SJSA1 (cell line): ENCODE results near the gene WFDC12. TPM values are rescaled to one million over a fixed set of nuclear protein-coding genes. Genes with fewer than 3 reads are reported as not detected.

Experiments
- DNase-seq, 2 experiments: peaks; one replicate each; pipeline ENCODE4 v3.0.0-alpha.2; 2015 to 2020; ENCODE audit warnings: low spot score in 2 of 2, low read depth in 1 of 2
- H3K27ac ChIP-seq: fragments of 250-450 bp; sonication (Bioruptor Pico); 2 replicates; pipeline ENCODE4 v1.5.1; 2020; ENCODE audit warnings: mild to moderate bottlenecking, moderate library complexity
- H3K27me3 ChIP-seq: fragments of 250-450 bp; sonication (Bioruptor Pico); replicated peaks from 2 replicates; pipeline ENCODE4 v1.5.1; 2020; ENCODE audit warnings: mild to moderate bottlenecking, moderate library complexity
- H3K36me3 ChIP-seq: fragments of 250-450 bp; sonication (Bioruptor Pico); 2 replicates; pipeline ENCODE4 v1.5.1; 2020; ENCODE audit warnings: mild to moderate bottlenecking
- H3K4me1 ChIP-seq: fragments of 250-450 bp; sonication (Bioruptor Pico); replicated peaks from 2 replicates; pipeline ENCODE4 v1.6.1; 2021; ENCODE audit warnings: mild to moderate bottlenecking
- H3K4me3 ChIP-seq: fragments of 250-450 bp; sonication (Bioruptor Pico); 2 replicates; pipeline ENCODE4 v1.5.1; 2020; ENCODE audit warnings: mild to moderate bottlenecking
- H3K9me3 ChIP-seq: fragments of 250-450 bp; sonication (Bioruptor Pico); replicated peaks from 2 replicates; pipeline ENCODE4 v1.5.1; 2020; ENCODE audit warnings: mild to moderate bottlenecking
- total RNA-seq: library from RNA; depleted of rRNA; stranded (reverse); fragments of >200 nt; shearing (Covaris generic); gene quantifications from 2 replicates; pipeline ENCODE4 v1.2.3, GENCODE V29; 2014

The WFDC12 gene
- total RNA-seq, 1 experiment from 2014 or later = not detected

DNA sequence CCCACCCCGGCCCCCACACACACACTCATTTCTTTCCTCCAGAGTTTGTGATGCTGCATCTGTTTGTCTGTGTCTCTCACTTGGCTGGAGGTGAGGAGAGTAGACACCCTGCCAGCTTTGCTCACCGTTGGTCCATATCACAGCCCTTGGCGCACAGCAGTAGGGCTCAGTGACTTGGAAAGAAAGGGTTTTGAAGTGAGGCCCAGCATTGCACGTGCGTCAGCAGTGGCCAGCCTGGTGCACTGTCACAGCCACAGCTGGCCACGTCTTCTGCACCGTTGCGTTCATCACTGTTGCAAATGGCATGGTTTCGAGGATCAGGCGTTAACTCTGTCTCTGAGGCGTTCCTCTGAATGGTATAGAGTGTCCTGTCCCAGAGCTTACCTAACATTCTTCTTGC lies 13.0 kb downstream of the WFDC12 start:
- Histone ChIP-seq H3K9me3 (no peaks in the 10 kb centered on the region), H3K27me3 (no peaks in the 10 kb centered on the region), H3K36me3 (no peaks in the 10 kb centered on the region), H3K27ac (no peak overlapping the region), H3K4me1 (no peaks in the 10 kb centered on the region), H3K4me3 (no peak overlapping the region)
- no peak for DNase-seq

DNA sequence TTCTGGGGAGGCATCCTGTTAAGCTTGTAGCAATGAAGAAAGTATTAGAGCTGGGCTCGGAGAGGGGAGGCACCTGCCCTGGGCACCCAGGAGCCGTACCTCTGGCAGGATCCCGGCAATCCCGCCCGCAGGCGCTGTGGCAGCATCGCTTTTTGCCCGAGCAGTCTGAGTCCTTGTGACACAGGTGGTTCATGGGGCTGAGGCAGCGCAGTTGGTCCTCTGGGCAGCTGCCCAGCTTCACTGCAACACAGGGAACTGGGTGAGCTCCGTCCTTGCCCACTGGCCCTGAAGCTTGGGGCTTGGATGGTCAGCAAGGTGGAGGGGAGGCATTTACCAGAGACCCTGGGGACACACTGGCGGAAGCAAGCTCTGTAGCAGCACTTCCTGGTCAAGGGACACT lies 14.0 kb downstream of the WFDC12 start:
- H3K27ac ChIP-seq = no peak overlapping the region
- H3K4me3 ChIP-seq = no peak overlapping the region
- no peaks in the 10 kb centered on the region for H3K9me3 ChIP-seq
- no peak for DNase-seq
- no peaks in the 10 kb centered on the region for H3K27me3 ChIP-seq
- peaks cover under 1% of the 10 kb centered on the region; the same call in 1 of the 2 replicates for H3K4me1 ChIP-seq
- H3K36me3 ChIP-seq = no peaks in the 10 kb centered on the region

DNA sequence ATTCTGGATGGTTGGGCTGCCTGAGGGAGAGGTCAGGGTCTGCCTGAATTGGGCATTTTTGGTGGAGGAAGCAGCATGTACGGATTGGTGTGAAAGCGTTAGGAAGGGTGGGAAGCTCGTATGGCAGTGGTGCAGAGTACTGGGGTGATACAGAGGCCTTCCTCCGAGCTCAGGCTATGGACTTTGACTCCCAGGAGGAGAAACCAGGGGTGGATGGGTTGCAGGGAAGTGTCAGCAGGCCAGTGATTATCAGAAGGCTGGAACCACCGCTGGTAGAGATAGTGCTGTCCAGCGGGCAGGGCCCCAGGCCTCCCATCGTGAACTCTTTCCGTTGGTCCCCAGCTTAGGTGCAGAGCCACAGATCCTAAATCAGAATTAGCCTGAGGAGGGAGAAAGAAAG lies 14.6 kb downstream of the WFDC12 start:
- Histone ChIP-seq H3K27ac (no peak overlapping the region), H3K4me1 (peaks cover 6% of the 10 kb centered on the region), H3K9me3 (no peaks in the 10 kb centered on the region), H3K4me3 (no peak overlapping the region), H3K27me3 (no peaks in the 10 kb centered on the region), H3K36me3 (no peaks in the 10 kb centered on the region)
- no peak for DNase-seq

DNA sequence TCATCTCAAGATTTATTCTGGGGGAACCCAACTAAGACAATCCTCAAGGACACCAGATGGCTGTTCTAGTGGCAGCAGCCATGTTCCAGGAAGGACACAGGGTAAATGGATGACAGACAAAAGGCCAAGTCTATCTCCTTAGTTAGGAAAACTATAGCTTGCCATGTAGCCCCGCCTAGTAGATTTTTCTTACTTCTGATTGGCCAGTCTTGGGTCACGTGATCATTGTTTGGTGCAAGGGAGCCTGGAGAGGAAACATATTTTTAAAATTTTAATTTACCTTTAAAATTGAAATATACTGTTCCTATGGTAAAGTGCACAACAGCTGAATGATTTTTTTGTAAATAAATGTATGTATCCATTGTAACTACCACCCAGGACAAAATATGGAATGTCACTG lies 18.9 kb downstream of the WFDC12 start:
- H3K9me3 ChIP-seq = no peaks in the 10 kb centered on the region
- no peaks in the 10 kb centered on the region for H3K36me3 ChIP-seq
- H3K27ac ChIP-seq = peak overlapping the region; percentile 11; the same call in 1 of the 2 replicates
- peaks cover 10% of the 10 kb centered on the region for H3K4me1 ChIP-seq
- H3K4me3 ChIP-seq = no peak overlapping the region
- H3K27me3 ChIP-seq = no peaks in the 10 kb centered on the region
- DNase-seq = no peak

DNA sequence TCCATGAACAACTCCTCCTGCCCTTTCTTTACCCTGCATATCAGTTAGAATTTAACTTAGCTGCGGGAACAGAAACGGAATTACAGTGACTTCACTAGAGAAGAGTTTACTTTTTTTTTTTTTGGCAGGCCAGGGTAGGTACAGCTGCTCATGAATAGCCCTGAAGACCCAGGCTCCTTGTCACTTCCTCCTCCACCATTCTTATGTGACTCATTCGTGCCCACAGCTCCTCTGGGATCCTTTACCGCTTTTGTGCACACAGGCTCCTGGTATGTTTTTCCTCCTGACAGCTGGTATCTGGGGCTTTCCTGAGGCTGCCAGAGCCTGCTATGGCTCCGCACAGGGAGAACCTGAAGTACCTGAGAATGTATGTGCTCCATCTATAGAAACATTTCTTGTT lies 19.5 kb downstream of the WFDC12 start:
- Histone ChIP-seq H3K4me3 (no peak overlapping the region), H3K27me3 (no peaks in the 10 kb centered on the region), H3K36me3 (no peaks in the 10 kb centered on the region), H3K9me3 (no peaks in the 10 kb centered on the region), H3K4me1 (peaks cover 10% of the 10 kb centered on the region), H3K27ac (peak overlapping the region; percentile 11; the same call in 1 of the 2 replicates)
- DNase-seq = peak; percentile 75 to 83

DNA sequence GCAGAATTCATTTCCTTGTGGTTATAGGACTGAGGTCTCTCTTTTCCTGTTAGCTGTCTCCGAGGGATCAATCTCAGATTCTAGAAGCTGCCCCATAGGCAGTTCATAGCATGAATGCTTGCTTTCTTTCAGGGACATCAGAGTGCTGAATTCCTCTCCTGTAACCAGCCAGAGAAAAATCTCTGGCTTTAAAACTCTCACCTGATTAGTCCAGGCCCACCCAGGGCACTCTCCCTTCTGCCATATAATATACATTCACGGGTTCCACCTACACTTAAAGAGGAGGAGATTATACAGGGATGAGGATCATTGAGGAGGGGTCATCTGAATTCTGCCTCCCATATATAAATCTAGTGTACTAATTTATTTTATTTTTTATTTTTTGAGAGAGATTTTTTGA lies 21.2 kb downstream of the WFDC12 start:
- DNase-seq = no peak
- Histone ChIP-seq H3K27ac (no peak overlapping the region), H3K4me1 (peaks cover 10% of the 10 kb centered on the region), H3K9me3 (no peaks in the 10 kb centered on the region), H3K36me3 (no peaks in the 10 kb centered on the region), H3K27me3 (no peaks in the 10 kb centered on the region), H3K4me3 (no peak overlapping the region)

DNA sequence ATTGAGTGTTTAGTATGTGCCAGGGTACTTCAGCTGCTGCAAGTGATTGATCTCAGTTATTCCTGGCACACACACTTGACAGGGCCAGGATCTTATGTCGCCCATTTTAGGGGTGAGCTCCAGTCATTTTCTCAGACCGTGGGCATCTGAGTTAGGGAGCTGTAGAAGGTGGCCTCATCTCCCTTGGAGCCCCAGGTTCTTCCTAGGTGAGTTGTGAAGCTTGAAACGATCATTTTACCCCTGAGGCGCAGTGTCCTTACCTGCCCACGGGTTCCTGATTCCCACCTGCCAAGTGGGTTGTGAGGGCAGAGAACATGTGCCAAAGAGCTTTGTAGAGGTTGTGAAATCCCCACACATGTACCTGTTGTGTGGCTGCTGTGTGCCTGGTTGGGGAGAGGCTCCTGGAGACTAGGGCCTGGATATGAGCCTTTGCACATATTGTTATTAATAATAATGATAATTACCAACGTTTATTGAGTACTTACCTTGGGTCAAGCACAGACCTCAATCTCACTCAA lies 22.9 kb downstream of the WFDC12 start:
- H3K27me3 ChIP-seq = no peaks in the 10 kb centered on the region
- H3K4me1 ChIP-seq = peaks cover 10% of the 10 kb centered on the region
- no peak for DNase-seq
- H3K36me3 ChIP-seq = no peaks in the 10 kb centered on the region
- no peaks in the 10 kb centered on the region for H3K9me3 ChIP-seq
- H3K27ac ChIP-seq = no peak overlapping the region
- no peak overlapping the region for H3K4me3 ChIP-seq

DNA sequence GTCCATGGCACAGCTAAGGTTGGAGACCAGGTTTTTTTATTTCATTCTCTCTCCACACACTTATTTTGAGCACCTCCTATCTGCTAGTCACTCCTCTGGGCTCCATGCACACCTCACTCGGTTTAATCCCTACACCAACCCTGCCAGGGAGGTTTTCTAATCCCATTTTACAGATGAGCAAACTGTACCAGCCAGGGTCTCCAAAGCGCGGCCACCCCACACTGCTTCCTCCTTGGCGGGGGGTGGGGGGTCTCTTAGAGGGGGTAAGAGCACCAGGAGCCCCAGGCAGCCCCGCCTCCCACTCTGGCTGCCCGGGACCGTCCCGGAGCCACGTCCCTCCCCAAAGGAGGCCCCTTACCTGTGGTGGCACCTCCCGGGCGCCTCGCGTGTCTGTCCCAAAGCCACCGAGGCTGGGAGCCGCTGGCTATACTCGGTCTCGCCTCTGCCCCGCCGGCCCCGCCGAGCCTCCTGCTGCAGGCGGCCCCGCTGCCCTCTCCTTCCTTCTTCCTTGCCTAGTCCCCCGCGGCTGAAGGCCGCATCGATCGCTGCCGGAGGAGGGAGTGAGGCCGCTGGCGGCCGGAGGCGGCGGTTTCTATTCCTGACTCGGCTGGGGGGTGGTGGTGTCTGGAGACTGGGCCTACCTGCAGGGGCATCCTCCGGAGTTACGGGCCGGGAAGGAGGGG lies 23.6 kb downstream of the WFDC12 start, which contains the start of gene KCNS1:
Gene KCNS1, minus strand, starts transcription at position 565 of the 683 bp plus-strand sequence. CDS start 1,891 bp downstream, outside the sequence.
- Histone ChIP-seq H3K27ac (no peak within 1 kb of the TSS), H3K4me1 (peaks cover 17% of the 10 kb centered on the region), H3K27me3 (no peaks in the 10 kb centered on the region), H3K4me3 (no peak within 1 kb of the TSS), H3K9me3 (no peaks in the 10 kb centered on the region), H3K36me3 (no peaks in the 10 kb centered on the region)
- DNase-seq = no peak

DNA sequence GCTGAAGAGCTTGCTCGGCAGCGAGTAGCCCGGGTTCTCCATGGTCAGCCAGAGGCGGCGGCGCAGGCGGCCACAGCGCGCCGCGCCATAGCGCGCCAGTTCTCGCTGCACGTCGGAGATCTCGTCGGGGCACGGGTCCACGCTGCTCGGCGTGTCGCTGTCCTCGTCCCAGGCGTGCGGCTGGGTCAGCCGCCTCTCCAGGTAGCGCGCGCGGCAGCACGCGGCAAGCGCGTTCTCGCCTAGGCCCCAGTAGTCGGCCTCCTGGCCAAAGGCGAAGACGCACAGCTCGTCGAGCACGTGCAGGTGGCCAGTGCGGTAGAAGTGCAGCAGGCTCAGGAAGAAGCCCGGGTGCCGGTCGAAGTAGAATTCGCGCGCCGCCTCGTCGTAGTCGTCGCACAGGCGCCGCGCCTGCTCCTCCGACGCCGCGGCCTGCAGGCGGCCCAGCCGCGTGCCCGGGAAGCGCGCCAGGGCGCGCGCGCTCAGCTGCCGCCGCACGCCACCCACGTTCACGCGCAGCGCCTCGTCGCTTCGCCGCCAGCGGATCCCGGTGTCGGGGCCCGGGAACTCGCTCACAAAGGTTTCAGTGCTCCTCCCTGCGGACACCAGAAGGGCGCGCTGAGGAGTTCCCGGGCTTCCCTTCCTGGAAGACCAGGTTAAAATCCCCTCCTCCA lies 26.0 kb downstream of the WFDC12 start:
- Histone ChIP-seq H3K36me3 (no peaks in the 10 kb centered on the region), H3K27ac (no peak overlapping the region), H3K27me3 (no peaks in the 10 kb centered on the region), H3K4me3 (no peak overlapping the region), H3K9me3 (no peaks in the 10 kb centered on the region), H3K4me1 (peaks cover 32% of the 10 kb centered on the region)
- DNase-seq = no peak

DNA sequence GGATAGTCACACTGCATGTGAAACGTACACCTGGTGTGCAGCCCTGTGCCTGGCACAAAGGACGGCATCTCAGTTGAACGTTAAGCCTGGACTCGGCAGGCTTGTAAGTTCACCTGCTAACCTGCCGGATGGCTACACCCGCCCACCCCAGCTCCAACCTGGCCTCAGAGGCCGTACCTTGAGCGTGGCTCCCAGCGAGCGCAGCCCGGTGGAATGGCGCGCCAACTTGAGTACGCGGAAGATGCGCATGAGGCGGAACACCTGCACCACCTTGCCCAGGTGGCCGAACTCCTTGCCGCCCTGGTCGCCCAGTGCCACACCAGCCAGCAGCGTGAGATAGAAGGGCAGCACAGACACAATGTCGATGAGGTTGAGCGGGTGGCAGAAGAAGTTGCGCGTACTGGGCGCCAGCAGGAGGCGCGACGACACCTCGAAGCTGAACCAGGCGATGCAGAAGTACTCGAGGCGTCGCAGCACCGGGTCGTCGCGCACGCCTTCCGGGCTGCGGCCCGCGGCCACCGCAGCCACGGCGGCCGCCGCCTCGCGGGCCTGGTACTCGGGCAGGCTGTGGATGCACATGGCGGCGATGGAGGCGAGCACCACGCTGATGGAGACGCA lies 26.7 kb downstream of the WFDC12 start:
- Histone ChIP-seq H3K4me3 (no peak overlapping the region), H3K4me1 (peaks cover 38% of the 10 kb centered on the region), H3K9me3 (no peaks in the 10 kb centered on the region), H3K27ac (no peak overlapping the region), H3K27me3 (no peaks in the 10 kb centered on the region), H3K36me3 (no peaks in the 10 kb centered on the region)
- no peak for DNase-seq

DNA sequence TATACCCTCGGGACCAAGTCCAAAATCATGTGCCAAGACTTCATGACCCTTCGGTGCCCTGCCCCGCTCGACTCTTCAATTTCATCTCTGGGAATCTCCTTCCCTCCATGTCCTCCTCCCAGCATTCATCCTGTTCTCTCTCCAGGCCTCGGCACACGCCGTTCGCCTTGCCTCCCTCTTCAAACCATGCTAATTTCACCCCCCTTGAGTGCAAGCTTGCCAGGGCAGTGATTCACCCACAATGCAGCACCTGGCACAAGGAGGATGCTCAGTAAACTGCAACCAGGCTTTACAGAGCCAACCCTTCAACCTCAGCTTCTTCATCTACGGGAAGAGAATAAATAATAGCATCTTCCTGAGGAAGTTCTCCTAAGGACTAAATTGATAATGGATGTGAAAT lies 27.5 kb downstream of the WFDC12 start:
- Histone ChIP-seq H3K9me3 (no peaks in the 10 kb centered on the region), H3K4me1 (peaks cover 46% of the 10 kb centered on the region), H3K27ac (no peak overlapping the region), H3K4me3 (no peak overlapping the region), H3K27me3 (no peaks in the 10 kb centered on the region), H3K36me3 (no peaks in the 10 kb centered on the region)
- no peak for DNase-seq

DNA sequence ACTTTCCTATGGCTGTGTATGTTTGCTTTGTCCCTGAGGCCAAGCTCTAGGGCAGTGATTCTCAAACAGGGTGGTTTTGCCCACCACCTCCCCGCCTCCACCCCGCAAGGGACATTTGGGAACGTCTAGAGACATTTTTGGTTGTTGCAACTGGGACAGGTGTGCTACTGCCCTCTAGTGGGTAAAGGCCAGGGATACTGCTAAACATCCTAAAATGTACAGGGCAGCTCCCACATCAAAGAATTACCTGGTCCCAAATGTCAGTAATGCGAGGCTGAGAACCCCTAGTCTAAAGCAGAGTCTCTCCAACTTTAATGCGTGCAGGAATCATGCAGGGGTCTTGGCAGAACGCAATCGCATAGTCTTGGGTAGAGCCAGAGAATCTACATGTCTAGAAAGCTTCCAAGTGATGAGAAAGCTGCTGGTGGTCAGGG lies 28.4 kb downstream of the WFDC12 start:
- H3K9me3 ChIP-seq = no peaks in the 10 kb centered on the region
- no peaks in the 10 kb centered on the region for H3K27me3 ChIP-seq
- H3K4me1 ChIP-seq = peaks cover 55% of the 10 kb centered on the region
- no peak overlapping the region for H3K4me3 ChIP-seq
- peak overlapping the region; percentile 73 for H3K27ac ChIP-seq
- no peaks in the 10 kb centered on the region for H3K36me3 ChIP-seq
- DNase-seq = peak in 1 of 2 experiments; percentile 84

DNA sequence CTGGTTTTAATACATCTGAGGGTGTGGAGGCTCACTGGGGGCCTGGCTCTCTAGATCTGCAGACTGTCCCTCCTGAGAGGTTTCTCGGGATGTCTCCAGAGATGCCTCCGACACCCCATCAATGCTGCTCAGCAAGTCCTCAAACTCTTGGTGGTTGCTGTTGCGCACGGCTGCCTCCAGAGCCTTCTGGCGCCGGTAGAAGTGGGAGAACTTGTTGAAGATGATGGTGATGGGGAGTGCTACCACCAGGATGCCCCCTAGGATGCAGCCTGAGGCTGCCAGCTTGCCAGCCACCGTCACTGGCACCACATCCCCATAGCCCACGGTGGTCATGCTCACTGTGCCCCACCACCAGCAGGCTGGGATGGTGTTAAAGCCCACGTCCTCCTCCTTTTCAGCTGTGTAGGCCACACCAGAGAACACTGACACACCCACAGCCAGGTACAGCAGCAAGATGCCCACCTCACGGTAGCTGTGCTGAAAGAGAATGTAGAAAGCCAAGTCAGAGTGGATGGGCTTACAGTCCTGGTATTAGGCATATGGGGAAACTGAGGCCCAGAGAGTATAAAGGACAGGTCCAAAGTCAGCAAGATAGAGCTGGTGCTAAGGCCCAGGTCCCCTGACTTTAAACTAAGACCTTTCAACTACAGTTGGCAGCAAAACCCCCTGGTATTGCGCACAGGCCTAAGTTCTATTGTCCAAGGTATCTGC lies 29.2 kb downstream of the WFDC12 start:
- Histone ChIP-seq H3K27ac (peak overlapping the region; percentile 73), H3K27me3 (no peaks in the 10 kb centered on the region), H3K4me1 (peaks cover 61% of the 10 kb centered on the region), H3K4me3 (no peak overlapping the region), H3K36me3 (no peaks in the 10 kb centered on the region), H3K9me3 (no peaks in the 10 kb centered on the region)
- DNase-seq = no peak
